Epithelial cell of esophagus (primary cell): ENCODE data around the gene HTRA1.

ENCODE experiments used
- DNase-seq: peaks from one replicate; pipeline ENCODE4 v3.0.0; 2010; ENCODE audit warnings: low read depth
- H3K4me3 ChIP-seq: 2 replicates; pipeline ENCODE4 v1.5.1; 2011; ENCODE audit warnings: mild to moderate bottlenecking, low read length, control low read depth
- TF ChIP-seq, protein P1 (sequence below): IDR thresholded peaks from 2 replicates; pipeline ENCODE4 v1.5.1; 2011; ENCODE audit warnings: low read depth, mild to moderate bottlenecking, low read length, control low read depth, inconsistent platforms; ENCODE audit not compliant: insufficient read depth; ENCODE audit errors: missing control alignments

HTRA1 gene

DNA sequence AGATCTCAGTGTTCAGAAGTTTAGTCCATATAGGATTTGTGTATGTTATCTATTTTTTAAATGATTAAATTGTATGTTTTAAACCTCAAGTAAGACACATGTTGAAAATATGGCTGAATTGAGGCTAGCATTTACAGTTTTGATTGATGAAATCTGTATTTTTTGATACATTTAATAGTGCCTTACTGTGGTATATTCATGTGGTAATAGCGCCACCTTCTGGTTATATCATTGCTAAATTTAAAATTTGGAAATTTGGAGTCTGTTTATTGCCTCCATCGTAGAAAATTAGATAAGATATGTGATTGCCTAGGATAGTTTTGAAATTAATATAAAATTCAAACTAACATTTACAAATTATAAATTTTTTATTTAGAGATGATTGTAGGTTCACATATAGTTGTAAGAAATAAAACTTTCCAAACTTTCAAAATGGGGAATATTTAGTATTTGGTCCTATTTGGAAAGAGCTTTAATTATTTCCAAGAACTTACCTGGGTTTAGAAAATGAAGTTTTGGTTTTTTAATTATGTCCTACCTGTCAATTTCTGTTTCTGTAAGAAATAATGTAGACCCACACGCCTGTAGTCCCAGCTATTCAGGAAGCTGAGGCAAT is 26.0 kb upstream of the HTRA1 start:
- peak; percentile 52 for DNase-seq
- TF ChIP-seq, protein P1, sequence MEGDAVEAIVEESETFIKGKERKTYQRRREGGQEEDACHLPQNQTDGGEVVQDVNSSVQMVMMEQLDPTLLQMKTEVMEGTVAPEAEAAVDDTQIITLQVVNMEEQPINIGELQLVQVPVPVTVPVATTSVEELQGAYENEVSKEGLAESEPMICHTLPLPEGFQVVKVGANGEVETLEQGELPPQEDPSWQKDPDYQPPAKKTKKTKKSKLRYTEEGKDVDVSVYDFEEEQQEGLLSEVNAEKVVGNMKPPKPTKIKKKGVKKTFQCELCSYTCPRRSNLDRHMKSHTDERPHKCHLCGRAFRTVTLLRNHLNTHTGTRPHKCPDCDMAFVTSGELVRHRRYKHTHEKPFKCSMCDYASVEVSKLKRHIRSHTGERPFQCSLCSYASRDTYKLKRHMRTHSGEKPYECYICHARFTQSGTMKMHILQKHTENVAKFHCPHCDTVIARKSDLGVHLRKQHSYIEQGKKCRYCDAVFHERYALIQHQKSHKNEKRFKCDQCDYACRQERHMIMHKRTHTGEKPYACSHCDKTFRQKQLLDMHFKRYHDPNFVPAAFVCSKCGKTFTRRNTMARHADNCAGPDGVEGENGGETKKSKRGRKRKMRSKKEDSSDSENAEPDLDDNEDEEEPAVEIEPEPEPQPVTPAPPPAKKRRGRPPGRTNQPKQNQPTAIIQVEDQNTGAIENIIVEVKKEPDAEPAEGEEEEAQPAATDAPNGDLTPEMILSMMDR = peak; percentile 36
- no peak overlapping the region for H3K4me3 ChIP-seq

DNA sequence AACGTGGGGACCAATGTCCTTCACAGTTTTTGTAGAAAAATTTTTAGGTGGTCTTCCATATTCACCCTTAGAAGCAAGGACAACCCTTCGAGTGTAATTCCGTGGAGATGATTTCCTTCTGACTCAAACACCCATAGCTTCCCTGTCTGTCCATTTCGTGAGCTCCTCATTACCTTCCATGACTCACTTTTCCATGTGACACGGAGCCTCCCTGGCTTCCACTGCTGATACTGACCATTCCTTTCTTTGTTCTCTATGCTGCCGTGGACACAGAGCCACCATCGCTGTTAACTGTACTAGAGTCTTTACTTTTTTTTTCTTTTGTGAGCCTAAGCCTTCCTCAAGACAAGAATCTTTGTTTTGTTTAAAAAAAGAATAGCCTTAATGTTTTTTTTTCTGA is 19.4 kb upstream of the HTRA1 start:
- TF ChIP-seq, protein P1 = no peak
- no peak overlapping the region for H3K4me3 ChIP-seq
- DNase-seq = peak; percentile 75

GRCh38 chr10:122445469-122445868 is 15.9 kb upstream of the HTRA1 start:
- no peak overlapping the region for H3K4me3 ChIP-seq
- TF ChIP-seq, protein P1 = no peak
- DNase-seq = no peak

- H3K4me3 ChIP-seq = no peak overlapping the region
- TF ChIP-seq, protein P1 = no peak
- no peak for DNase-seq
Observed at GRCh38 chr10:122445904-122446303, 15.4 kb upstream of the HTRA1 start.

GRCh38 chr10:122446668-122447423 is 14.5 kb upstream of the HTRA1 start:
- DNase-seq = peak; percentile 35
- TF ChIP-seq, protein P1 = no peak
- no peak overlapping the region for H3K4me3 ChIP-seq

DNA sequence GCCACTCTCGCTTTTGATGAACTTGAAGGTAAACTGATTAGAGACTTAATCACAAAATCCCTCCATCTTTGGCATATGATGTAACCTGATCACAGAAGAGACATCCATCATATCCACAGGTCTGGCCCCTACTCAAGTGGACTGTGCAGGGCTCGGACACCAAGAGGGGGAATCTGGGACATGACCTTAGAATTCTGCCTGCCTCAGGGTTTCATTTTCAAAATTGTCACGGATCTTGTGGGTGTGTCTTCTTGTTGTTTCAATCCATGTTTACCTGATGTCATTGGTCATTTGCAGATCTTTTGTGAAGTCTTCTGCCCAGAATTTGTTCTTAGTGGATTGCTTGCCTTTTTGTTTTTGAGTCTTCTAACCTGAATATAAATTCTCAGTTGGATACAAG is 12.8 kb upstream of the HTRA1 start:
- no peak for DNase-seq
- no peak overlapping the region for H3K4me3 ChIP-seq
- TF ChIP-seq, protein P1 = no peak
